Endothelial cell of umbilical vein (primary cell): ENCODE measurements around the gene UBXN2A. TPM values are rescaled to one million over a fixed set of nuclear protein-coding genes. Genes with fewer than 3 reads are reported as not detected.

Experiments
- BruUV-seq: library from RNA; stranded (reverse); fragments of 400-500 nt; replicated peaks from 2 replicates; lab custom pipeline; 2021; lab: Mats Ljungman, UMichigan
- CTCF ChIA-PET: fragments of 300-600, 350-600 bp; sonication (Branson Sonifier 250); formaldehyde crosslinking; loops from one replicate; lab custom pipeline; 2021; ENCODE audit warnings: antibody characterized with exemption, inconsistent platforms; lab: Charles Lee
- POLR2A ChIA-PET: fragments of 300-600, 350-600 bp; sonication (Branson Sonifier 250); formaldehyde crosslinking; loops from one replicate; lab custom pipeline; 2021; ENCODE audit warnings: antibody characterized with exemption, inconsistent platforms; lab: Charles Lee
- DNase-seq: peaks from one replicate; pipeline ENCODE4 v3.0.0-alpha.2; 2011; ENCODE audit warnings: low read depth, low spot score
- FAIRE-seq: peaks from 2 replicates; lab custom pipeline; 2011; peaks lifted over from hg19 to GRCh38; lab: Jason Lieb, UNC
- H2AFZ ChIP-seq: 2 replicates; pipeline ENCODE4 v1.6.0; 2012; ENCODE audit warnings: low read depth, low read length, control low read depth, inconsistent platforms
- H3K27ac ChIP-seq: 2 replicates; pipeline ENCODE4 v1.5.1; 2011; ENCODE audit warnings: low read depth, mild to moderate bottlenecking, control low read depth, low read length, moderate library complexity; ENCODE audit not compliant: insufficient read depth
- H3K27me3 ChIP-seq, 2 experiments: 2 replicates each; pipeline versions ENCODE4 v1.6.0 to v1.6.1; 2011; ENCODE audit warnings: low read length in 2 of 2, mixed read lengths in 1 of 2; ENCODE audit not compliant: control insufficient read depth in 2 of 2, insufficient read depth in 2 of 2
- H3K36me3 ChIP-seq, 2 experiments: 2 replicates in 1 of 2; 3 replicates in 1 of 2; pipeline ENCODE4 v1.5.1; 2011; ENCODE audit warnings: low read length in 2 of 2, mild to moderate bottlenecking in 1 of 2, moderate library complexity in 1 of 2; ENCODE audit not compliant: control insufficient read depth in 2 of 2, insufficient read depth in 2 of 2; ENCODE audit errors: extremely low read depth in 1 of 2
- H3K4me1 ChIP-seq: 3 replicates; pipeline ENCODE4 v1.5.1; 2011; ENCODE audit warnings: mild to moderate bottlenecking, low read length; ENCODE audit not compliant: control insufficient read depth, insufficient read depth; ENCODE audit errors: extremely low read depth
- H3K4me2 ChIP-seq: 2 replicates; pipeline ENCODE4 v1.6.1; 2011; ENCODE audit warnings: low read length, control low read depth, mixed read lengths; ENCODE audit not compliant: insufficient read depth
- H3K4me3 ChIP-seq, 3 experiments: fragments of 200-600 bp in 1 of 3; sonication (generic), shearing (Covaris generic) in 1 of 3; replicated peaks in 1 of 3; 2 replicates each; pipeline ENCODE4 v1.5.1; 2011 to 2016; ENCODE audit warnings: control low read depth in 3 of 3, low read length in 3 of 3, mild to moderate bottlenecking in 2 of 3, inconsistent platforms in 1 of 3, low read depth in 1 of 3, moderate library complexity in 1 of 3; ENCODE audit not compliant: insufficient read depth in 1 of 3
- H3K79me2 ChIP-seq: 2 replicates; pipeline ENCODE4 v1.6.0; 2012; ENCODE audit warnings: low read length, inconsistent platforms; ENCODE audit not compliant: control insufficient read depth, insufficient read depth
- H3K9ac ChIP-seq: replicated peaks from 2 replicates; pipeline ENCODE3; 2011; ENCODE audit warnings: low read length, control low read depth; ENCODE audit not compliant: insufficient read depth; ENCODE audit errors: extremely low read depth
- H3K9me1 ChIP-seq: replicated peaks from 3 replicates; pipeline ENCODE4 v1.6.0; 2011; ENCODE audit warnings: mild to moderate bottlenecking, low read length; ENCODE audit not compliant: control insufficient read depth, insufficient read depth; ENCODE audit errors: extremely low read depth
- H3K9me3 ChIP-seq: replicated peaks from 2 replicates; pipeline ENCODE4 v1.5.1; 2012; ENCODE audit warnings: low read length, inconsistent platforms; ENCODE audit not compliant: control insufficient read depth, insufficient read depth
- H4K20me1 ChIP-seq: replicated peaks from 2 replicates; pipeline ENCODE3; 2011; ENCODE audit warnings: mild to moderate bottlenecking, low read length; ENCODE audit not compliant: control insufficient read depth, insufficient read depth; ENCODE audit errors: extremely low read depth
- CTCF ChIP-seq, 2 donors: IDR thresholded peaks; 1 replicate in 1 of 2; 2 replicates in 1 of 2; pipeline ENCODE4 v1.5.1; 2011; ENCODE audit warnings: low read length in 2 of 2, mild to moderate bottlenecking in 2 of 2, moderate library complexity in 2 of 2, control low read depth in 1 of 2, inconsistent platforms in 1 of 2, low read depth in 1 of 2; ENCODE audit not compliant: insufficient read depth in 1 of 2; ENCODE audit errors: extremely low read depth in 1 of 2
- EZH2 ChIP-seq: IDR thresholded peaks from 2 replicates; pipeline ENCODE4 v1.6.1; 2012; ENCODE audit warnings: borderline replicate concordance, low read depth, mild to moderate bottlenecking, moderate library complexity, low read length, inconsistent platforms; ENCODE audit not compliant: severe bottlenecking
- FOS ChIP-seq: IDR thresholded peaks from 2 replicates; pipeline ENCODE4 v1.6.1; 2011; ENCODE audit warnings: mild to moderate bottlenecking, low read length, moderate library complexity, borderline replicate concordance; ENCODE audit not compliant: insufficient read depth
- GATA2 ChIP-seq: IDR thresholded peaks from 2 replicates; pipeline ENCODE4 v1.7.0; 2011; ENCODE audit warnings: low read depth, mild to moderate bottlenecking, moderate library complexity, mixed read lengths, low read length; ENCODE audit not compliant: insufficient read length, insufficient read depth
- MAX ChIP-seq: IDR thresholded peaks from 2 replicates; pipeline ENCODE4 v1.6.1; 2011; ENCODE audit not compliant: insufficient read depth, insufficient read length
- MYC ChIP-seq: IDR thresholded peaks from one replicate; pipeline ENCODE4 v1.6.1; 2011; ENCODE audit warnings: mild to moderate bottlenecking, low read depth, low read length
- POLR2A ChIP-seq: IDR thresholded peaks from 2 replicates; pipeline ENCODE4 v1.6.1; 2012; ENCODE audit warnings: low read depth, mild to moderate bottlenecking, control low read depth, low read length
- POLR2AphosphoS5 ChIP-seq: IDR thresholded peaks from 2 replicates; pipeline ENCODE4 v1.6.1; 2012; ENCODE audit warnings: low read depth, mild to moderate bottlenecking, control low read depth, low read length, moderate library complexity; ENCODE audit not compliant: insufficient read depth
- dilution Hi-C: fragments of 300-500 bp; cut with MboI; formaldehyde crosslinking; loops from one replicate; pipeline ENCODE4 v1.15.0; 2019; ENCODE audit warnings: low sequenced_read_pairs; ENCODE audit not compliant: extremely low pct_ligation_motif_present
- intact Hi-C: fragments of 100-400 bp; cut with micrococcal nuclease; formaldehyde crosslinking; loops from one replicate; pipeline ENCODE4 v1.10.0; 2022
- polyA plus RNA-seq, 4 experiments: library from polyadenylated mRNA; depleted of rRNA in 3 of 4; stranded (reverse) in 3 of 4; unstranded in 1 of 4; fragments of >200 nt; gene quantifications; 2 replicates each; pipeline versions ENCODE4 v1.2.1 to v1.2.3, GENCODE V29; 2011 to 2012; ENCODE audit warnings: missing spikeins in 1 of 4
- total RNA-seq: library from RNA; stranded (reverse); gene quantifications from 2 replicates; pipeline ENCODE4 v1.2.3, GENCODE V29; 2021

UBXN2A gene
- total and polyA plus RNA-seq, 2 donors (not counting 3 experiments of a cell fraction or from before 2014, with no cell fraction given) = 3.6 to 19.0 TPM

- FAIRE-seq = no peak
- Histone ChIP-seq H3K27me3 (no peaks in the 10 kb centered on the region), H3K9ac (no peak overlapping the region), H3K4me2 (no peak overlapping the region), H3K36me3 (peaks cover 0 to 2% of the 10 kb centered on the region in 2 experiments), H4K20me1 (no peaks in the 10 kb centered on the region), H3K9me1 (no peaks in the 10 kb centered on the region), H3K27ac (no peak overlapping the region), H3K4me1 (no peaks in the 10 kb centered on the region), H3K4me3 (no peak overlapping the region), H3K79me2 (no peaks in the 10 kb centered on the region), H2AFZ (no peak overlapping the region), H3K9me3 (no peaks in the 10 kb centered on the region)
- ChIA-PET CTCF (interaction anchor here (1.0 to 1.8 kb wide), 3 partner anchors 12 to 98 kb away, joined by 3 to 7 read pairs (median 3); partner anchors contain the start of gene ATAD2B), POLR2A (no interaction called here)
- dilution Hi-C loops (no loop called here), intact Hi-C loops (no loop called here)
- BruUV-seq = no TSS peak
- no peak for DNase-seq
- TF ChIP-seq POLR2AphosphoS5 = no peak
- TF ChIP-seq EZH2 = no peak
- TF ChIP-seq MYC = no peak
- TF ChIP-seq POLR2A = no peak
- no peak for TF ChIP-seq FOS
- no peak for TF ChIP-seq CTCF (IDR thresholded peaks at IDR 0.05; ENCODE audit: extremely low read depth in 1 of 2, insufficient read depth in 1 of 2, low read depth in 1 of 2, low read length in 2 of 2)
- no peak for TF ChIP-seq GATA2
- TF ChIP-seq MAX = no peak
Measured at GRCh38 chr2:24024996-24025663, 84.9 kb downstream of the UBXN2A start.
